B cell (primary cell): ENCODE measurements around the gene GPR137. TPM values are rescaled to one million over a fixed set of nuclear protein-coding genes. Genes with fewer than 3 reads are reported as not detected.

ENCODE experiments used
- ATAC-seq: fragments of 200-7000 bp; cut with Tn5 transposase; one replicate; pipeline ENCODE4 v1.10.0; 2021; ENCODE audit warnings: low read depth, mild to moderate bottlenecking, moderate number of reproducible peaks, moderate library complexity
- CTCF ChIA-PET: fragments of 350-600 bp; sonication (Branson Sonifier 250); formaldehyde crosslinking; loops from one replicate; lab custom pipeline; 2021; ENCODE audit warnings: antibody characterized with exemption, inconsistent platforms; lab: Charles Lee
- POLR2A ChIA-PET: fragments of 350-600 bp; sonication (Branson Sonifier 250); formaldehyde crosslinking; loops from one replicate; lab custom pipeline; 2021; ENCODE audit warnings: antibody characterized with exemption; lab: Charles Lee
- DNase-seq: peaks from one replicate; pipeline ENCODE4 v3.0.0; 2013
- H2AFZ ChIP-seq: 2 replicates; pipeline ENCODE4 v1.6.1; 2012; ENCODE audit warnings: mild to moderate bottlenecking, low read depth, low read length; ENCODE audit not compliant: insufficient read depth, poor library complexity, severe bottlenecking
- H3K27ac ChIP-seq, 2 donors: 1 replicate in 1 of 2; 2 replicates in 1 of 2; pipeline ENCODE4 v1.5.1; 2012 to 2013; ENCODE audit warnings: low read length in 2 of 2, mild to moderate bottlenecking in 2 of 2, moderate library complexity in 1 of 2
- H3K27me3 ChIP-seq, 4 experiments: fragments of 200-600 bp in 1 of 4; sonication (generic) in 1 of 4; replicated peaks in 1 of 4; 1 replicate in 2 of 4; 2 replicates in 2 of 4; pipeline versions ENCODE4 v1.6.1 to v1.7.0; 2013 to 2016; ENCODE audit warnings: low read length in 3 of 4, mild to moderate bottlenecking in 2 of 4, mixed read lengths in 1 of 4, moderate library complexity in 1 of 4; ENCODE audit not compliant: insufficient read depth in 4 of 4, control insufficient read depth in 3 of 4; ENCODE audit errors: control extremely low read depth in 1 of 4
- H3K36me3 ChIP-seq, 2 experiments: replicated peaks in 1 of 2; 1 replicate in 1 of 2; 2 replicates in 1 of 2; pipeline versions ENCODE4 v1.6.1 to v1.7.1; 2013; ENCODE audit warnings: low read length in 1 of 2; ENCODE audit not compliant: insufficient read depth in 2 of 2, control insufficient read depth in 1 of 2; ENCODE audit errors: control extremely low read depth in 1 of 2, extremely low read depth in 1 of 2
- H3K4me1 ChIP-seq, 2 donors: fragments of 200-600 bp in 1 of 2; sonication (generic) in 1 of 2; 1 replicate in 1 of 2; 2 replicates in 1 of 2; pipeline versions ENCODE4 v1.5.1 to v1.6.1; 2013 to 2017; ENCODE audit warnings: low read length in 2 of 2; ENCODE audit not compliant: control insufficient read depth in 2 of 2, insufficient read depth in 2 of 2
- H3K4me2 ChIP-seq: replicated peaks from 2 replicates; pipeline ENCODE3; 2012; ENCODE audit warnings: mild to moderate bottlenecking, low read depth, low read length; ENCODE audit not compliant: poor library complexity, severe bottlenecking
- H3K4me3 ChIP-seq, 5 experiments: fragments of 200-600 bp in 1 of 5; sonication (generic) in 1 of 5; 1 replicate in 3 of 5; 2 replicates in 2 of 5; pipeline versions ENCODE4 v1.5.1 to v1.7.0; 2011 to 2016; ENCODE audit warnings: low read length in 4 of 5, mild to moderate bottlenecking in 4 of 5, low read depth in 2 of 5, control low read depth in 1 of 5, moderate library complexity in 1 of 5; ENCODE audit not compliant: insufficient read depth in 1 of 5; ENCODE audit errors: control extremely low read depth in 1 of 5, extremely low read depth in 1 of 5
- H3K79me2 ChIP-seq: fragments of 200-600 bp; sonication (generic); one replicate; pipeline ENCODE4 v1.6.0; 2016; ENCODE audit warnings: low read length; ENCODE audit not compliant: control insufficient read depth, insufficient read depth
- H3K9ac ChIP-seq: fragments of 200-600 bp; sonication (generic); 2 replicates; pipeline ENCODE4 v1.6.1; 2017; ENCODE audit warnings: mild to moderate bottlenecking, low read length, moderate library complexity
- H3K9me3 ChIP-seq, 3 donors: one replicate each; pipeline versions ENCODE4 v1.6.1 to v1.7.1; 2013; ENCODE audit warnings: low read length in 2 of 3; ENCODE audit not compliant: control insufficient read depth in 2 of 3, insufficient read depth in 1 of 3; ENCODE audit errors: control extremely low read depth in 1 of 3
- H4K20me1 ChIP-seq: 2 replicates; pipeline ENCODE4 v1.6.0; 2012; ENCODE audit warnings: mild to moderate bottlenecking, low read length; ENCODE audit not compliant: insufficient read depth, control insufficient read depth, poor library complexity, severe bottlenecking
- H3K27ac Mint-ChIP-seq: one replicate; pipeline ENCODE4 v1.8.0; 2021; ENCODE audit warnings: mixed read lengths
- H3K27me3 Mint-ChIP-seq: one replicate; pipeline ENCODE4 v1.8.0; 2021; ENCODE audit warnings: mixed read lengths
- H3K4me1 Mint-ChIP-seq: one replicate; pipeline ENCODE4 v1.8.0; 2021; ENCODE audit warnings: mixed read lengths
- H3K4me3 Mint-ChIP-seq: one replicate; pipeline ENCODE4 v1.8.0; 2021; ENCODE audit warnings: mixed read lengths
- H3K9me3 Mint-ChIP-seq: one replicate; pipeline ENCODE4 v1.8.0; 2022; ENCODE audit warnings: mixed read lengths; ENCODE audit not compliant: insufficient read depth
- CTCF ChIP-seq: fragments of 200-600 bp; IDR thresholded peaks from one replicate; pipeline ENCODE4 v1.8.0; 2022; ENCODE audit warnings: antibody characterized with exemption, mild to moderate bottlenecking
- EZH2 ChIP-seq: IDR thresholded peaks from 2 replicates; pipeline ENCODE4 v1.6.1; 2012; ENCODE audit warnings: borderline replicate concordance, low read depth, mild to moderate bottlenecking, moderate library complexity, low read length; ENCODE audit not compliant: insufficient read depth, poor library complexity, severe bottlenecking
- WGBS: methylation state at CpG from one replicate; pipeline ENCODE4 v1.1.5; 2013; ENCODE audit warnings: missing lambda C conversion rate; ENCODE audit not compliant: insufficient coverage; 5-methylcytosine and 5-hydroxymethylcytosine counted together
- intact Hi-C: fragments of 100-400 bp; cut with micrococcal nuclease; formaldehyde crosslinking; loops from one replicate; pipeline ENCODE4 v1.10.0; 2022
- polyA plus RNA-seq: library from polyadenylated mRNA; depleted of rRNA; stranded (reverse); fragments of >200 nt; gene quantifications from 2 replicates; pipeline ENCODE4 v1.2.3, GENCODE V29; 2012
- total RNA-seq, 2 donors: library from RNA; stranded (reverse); fragments of 120-200 nt in 1 of 2; gene quantifications; 1 replicate in 1 of 2; 2 replicates in 1 of 2; pipeline versions ENCODE4 v1.2.3 to v1.2.4, GENCODE V29; 2013 to 2022

GPR137 gene
- total and polyA plus RNA-seq, 2 donors (not counting 1 experiment from before 2014, with no cell fraction given): 49.9 to 66.1 TPM

DNA sequence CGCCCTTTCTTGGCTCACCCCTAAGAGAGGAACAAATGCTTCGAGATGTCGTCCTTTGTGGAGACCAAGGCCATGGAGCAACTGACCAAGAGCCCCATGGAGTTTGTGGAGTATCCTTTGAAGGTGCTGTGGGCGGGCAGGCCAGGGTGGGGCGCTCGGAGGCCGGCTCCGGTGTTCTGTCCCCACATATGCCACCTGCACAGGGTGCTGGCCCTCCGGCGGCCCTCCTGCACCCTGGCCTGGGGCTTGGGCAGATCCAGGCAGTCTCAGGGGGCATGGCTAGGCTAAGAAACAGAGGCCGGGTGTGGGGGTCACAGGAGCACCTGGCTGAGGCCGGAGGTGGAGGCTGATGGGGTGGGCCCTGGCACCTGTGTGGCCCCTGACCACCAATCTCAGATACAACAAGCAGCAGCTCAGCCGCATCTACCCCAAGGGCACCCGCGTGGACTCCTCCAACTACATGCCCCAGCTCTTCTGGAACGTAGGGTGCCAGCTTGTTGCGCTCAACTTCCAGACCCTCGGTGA is 24.0 kb upstream of the GPR137 start:
- Histone ChIP-seq H3K27ac (no peak overlapping the region), H3K9me3 (no peaks in the 10 kb centered on the region), H3K4me1 (no peaks in the 10 kb centered on the region), H3K79me2 (no peaks in the 10 kb centered on the region), H3K9ac (no peak overlapping the region), H3K4me3 (no peak overlapping the region), H3K36me3 (no peaks in the 10 kb centered on the region), H3K4me2 (no peak overlapping the region), H4K20me1 (no peaks in the 10 kb centered on the region), H2AFZ (no peak overlapping the region), H3K27me3 (no peaks in the 10 kb centered on the region)
- WGBS: 99% methylated on average over 18 of the region's 18 CpGs
- Mint-ChIP-seq H3K27ac (no peak overlapping the region), H3K9me3 (no peaks in the 10 kb centered on the region), H3K4me1 (no peaks in the 10 kb centered on the region), H3K27me3 (no peaks in the 10 kb centered on the region), H3K4me3 (no peak overlapping the region)
- DNase-seq: no peak
- ChIA-PET POLR2A (interaction anchor here (0.6 kb wide), 1 partner anchor 31 kb away, joined by 7 read pairs; no protein-coding TSS in a partner anchor), CTCF (interaction anchor here (1.1 kb wide), 1 partner anchor 57 kb away, joined by 4 read pairs; no protein-coding TSS in a partner anchor)
- ATAC-seq: no peak
- no peak for TF ChIP-seq EZH2
- TF ChIP-seq CTCF: no peak
- intact Hi-C loops: no loop called here

GRCh38 chr11:64262271-64263002 is 23.2 kb upstream of the GPR137 start:
- no peaks in the 10 kb centered on the region for H3K4me1 Mint-ChIP-seq
- no peaks in the 10 kb centered on the region for H3K4me1 ChIP-seq
- no peaks in the 10 kb centered on the region for H3K27me3 Mint-ChIP-seq
- H3K36me3 ChIP-seq: no peaks in the 10 kb centered on the region
- no peak overlapping the region for H2AFZ ChIP-seq
- CTCF ChIA-PET: interaction anchor here (1.1 kb wide), 1 partner anchor 58 kb away, joined by 4 read pairs; no protein-coding TSS in a partner anchor
- ATAC-seq (no peak), DNase-seq (no peak)
- H3K4me3 ChIP-seq: no peak overlapping the region
- H3K9me3 ChIP-seq: no peaks in the 10 kb centered on the region
- no peaks in the 10 kb centered on the region for H4K20me1 ChIP-seq
- intact Hi-C loops: no loop called here
- POLR2A ChIA-PET: no interaction called here
- TF ChIP-seq EZH2 (no peak), CTCF (no peak)
- no peaks in the 10 kb centered on the region for H3K9me3 Mint-ChIP-seq
- no peak overlapping the region for H3K4me2 ChIP-seq
- H3K79me2 ChIP-seq: no peaks in the 10 kb centered on the region
- 96% methylated on average over 42 of the region's 42 CpGs for WGBS
- no peak overlapping the region for H3K4me3 Mint-ChIP-seq
- H3K27ac ChIP-seq: no peak overlapping the region
- no peak overlapping the region for H3K27ac Mint-ChIP-seq
- no peaks in the 10 kb centered on the region for H3K27me3 ChIP-seq
- H3K9ac ChIP-seq: no peak overlapping the region
